Prostate gland (tissue), 2 donors: Measurements from ENCODE around the gene MAB21L3. TPM values are rescaled to one million over a fixed set of nuclear protein-coding genes. Genes with fewer than 3 reads are reported as not detected.

Experiments used
- DNase-seq: peaks from one replicate; pipeline ENCODE4 v3.0.0-alpha.2; 2019; ENCODE audit warnings: low spot score
- H3K27ac ChIP-seq, 2 donors: fragments of 200-600 bp; sonication (generic); 2 replicates each; pipeline ENCODE4 v1.5.1; 2017 to 2019
- H3K27me3 ChIP-seq: fragments of 200-600 bp; sonication (generic); replicated peaks from 2 replicates; pipeline ENCODE4 v1.5.1; 2019; ENCODE audit not compliant: insufficient read depth
- H3K36me3 ChIP-seq, 2 donors: fragments of 200-600 bp; sonication (generic); 1 replicate in 1 of 2; 2 replicates in 1 of 2; pipeline versions ENCODE4 v1.5.1 to v1.8.1; 2017 to 2019
- H3K4me1 ChIP-seq: fragments of 200-600 bp; sonication (generic); replicated peaks from 2 replicates; pipeline ENCODE4 v1.5.1; 2019
- H3K4me3 ChIP-seq, 2 donors: fragments of 200-600 bp; sonication (generic); 2 replicates each; pipeline ENCODE4 v1.5.1; 2017 to 2019
- H3K9me3 ChIP-seq: fragments of 200-600 bp; sonication (generic); 2 replicates; pipeline ENCODE4 v1.5.1; 2017
- POLR2A ChIP-seq: fragments of 450-650 bp; IDR thresholded peaks from one replicate; pipeline ENCODE4 v1.6.1; 2016; ENCODE audit warnings: antibody characterized with exemption, mild to moderate bottlenecking
- POLR2AphosphoS5 ChIP-seq: sonication (generic); formaldehyde crosslinking; IDR thresholded peaks from one replicate; pipeline ENCODE4 v1.6.1; 2017; ENCODE audit warnings: antibody characterized with exemption
- WGBS: methylation state at CpG from one replicate; pipeline ENCODE4 v1.1.5; 2018; 5-methylcytosine and 5-hydroxymethylcytosine counted together
- intact Hi-C: fragments of 100-400 bp; cut with DNase I; formaldehyde crosslinking; loops from one replicate; pipeline ENCODE4 v1.14.2; 2022
- total RNA-seq, 2 donors: library from RNA; depleted of rRNA; stranded (reverse); fragments of >200 nt; gene quantifications; one replicate each; pipeline ENCODE4 v1.1.0, GENCODE V29; 2016
- TF ChIP-seq, protein P1 (sequence below), 4 experiments: fragments of 200-600 bp in 2 of 4; fragments of 450-650 bp in 2 of 4; sonication (generic) in 2 of 4; IDR thresholded peaks; 1 replicate in 3 of 4; 2 replicates in 1 of 4; pipeline ENCODE4 v1.5.1; 2016 to 2019; ENCODE audit warnings: antibody characterized with exemption in 4 of 4, mild to moderate bottlenecking in 2 of 4, moderate library complexity in 2 of 4

Gene MAB21L3
- total RNA-seq, 2 donors from 2014 or later = 4.4 to 4.7 TPM

DNA sequence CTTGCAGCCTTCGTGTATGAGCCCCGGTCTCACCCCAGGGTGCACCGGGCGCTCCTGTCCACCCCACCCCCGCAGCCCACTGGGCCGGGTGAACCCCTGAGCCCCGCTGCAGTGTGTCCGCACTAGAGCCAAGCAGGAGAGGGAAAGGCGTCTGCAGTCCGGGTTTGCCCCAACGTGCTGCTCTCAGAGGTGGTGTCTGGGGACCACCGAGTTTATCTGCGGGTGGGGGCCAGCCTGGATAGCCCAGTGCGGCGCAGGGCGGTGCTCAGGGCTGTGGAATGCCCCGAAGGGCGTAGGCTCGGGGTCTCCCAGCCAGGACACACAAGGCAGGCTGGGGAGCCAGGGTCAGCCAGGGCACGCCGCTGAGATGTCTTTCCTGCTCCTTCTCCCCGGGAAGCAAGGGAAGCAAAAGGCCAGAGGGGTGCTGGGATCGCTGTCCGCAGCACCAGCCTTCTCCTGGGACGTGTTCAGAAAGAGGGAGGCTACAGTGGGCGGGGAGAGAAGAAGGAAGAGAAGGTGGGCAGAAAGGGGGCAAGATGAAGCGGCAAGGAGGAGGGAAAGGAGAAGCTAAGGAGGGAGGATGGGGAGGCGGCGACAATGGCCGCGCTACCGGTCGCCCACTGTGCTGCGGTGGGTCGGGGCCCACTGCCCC, 56.6 kb downstream of the MAB21L3 start:
- no peak for TF ChIP-seq POLR2A
- TF ChIP-seq POLR2AphosphoS5 = no peak
- TF ChIP-seq, protein P1, sequence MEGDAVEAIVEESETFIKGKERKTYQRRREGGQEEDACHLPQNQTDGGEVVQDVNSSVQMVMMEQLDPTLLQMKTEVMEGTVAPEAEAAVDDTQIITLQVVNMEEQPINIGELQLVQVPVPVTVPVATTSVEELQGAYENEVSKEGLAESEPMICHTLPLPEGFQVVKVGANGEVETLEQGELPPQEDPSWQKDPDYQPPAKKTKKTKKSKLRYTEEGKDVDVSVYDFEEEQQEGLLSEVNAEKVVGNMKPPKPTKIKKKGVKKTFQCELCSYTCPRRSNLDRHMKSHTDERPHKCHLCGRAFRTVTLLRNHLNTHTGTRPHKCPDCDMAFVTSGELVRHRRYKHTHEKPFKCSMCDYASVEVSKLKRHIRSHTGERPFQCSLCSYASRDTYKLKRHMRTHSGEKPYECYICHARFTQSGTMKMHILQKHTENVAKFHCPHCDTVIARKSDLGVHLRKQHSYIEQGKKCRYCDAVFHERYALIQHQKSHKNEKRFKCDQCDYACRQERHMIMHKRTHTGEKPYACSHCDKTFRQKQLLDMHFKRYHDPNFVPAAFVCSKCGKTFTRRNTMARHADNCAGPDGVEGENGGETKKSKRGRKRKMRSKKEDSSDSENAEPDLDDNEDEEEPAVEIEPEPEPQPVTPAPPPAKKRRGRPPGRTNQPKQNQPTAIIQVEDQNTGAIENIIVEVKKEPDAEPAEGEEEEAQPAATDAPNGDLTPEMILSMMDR (IDR thresholded peaks at IDR 0.05) = no peak
- no peak for DNase-seq
- H3K4me3 ChIP-seq = peak overlapping the region; percentile 47 to 50
- no peaks in the 10 kb centered on the region for H3K36me3 ChIP-seq
- WGBS = 23% methylated on average over 21 of the region's 35 CpGs
- no peaks in the 10 kb centered on the region for H3K9me3 ChIP-seq
- H3K27me3 ChIP-seq = no peaks in the 10 kb centered on the region
- H3K27ac ChIP-seq = peak overlapping the region; percentile 63 to 66
- intact Hi-C loops = loop anchor here (2.0 to 5.0 kb wide), 2 partner anchors 15 to 210 kb away; no protein-coding TSS in a partner anchor
- peaks cover 2% of the 10 kb centered on the region for H3K4me1 ChIP-seq

DNA sequence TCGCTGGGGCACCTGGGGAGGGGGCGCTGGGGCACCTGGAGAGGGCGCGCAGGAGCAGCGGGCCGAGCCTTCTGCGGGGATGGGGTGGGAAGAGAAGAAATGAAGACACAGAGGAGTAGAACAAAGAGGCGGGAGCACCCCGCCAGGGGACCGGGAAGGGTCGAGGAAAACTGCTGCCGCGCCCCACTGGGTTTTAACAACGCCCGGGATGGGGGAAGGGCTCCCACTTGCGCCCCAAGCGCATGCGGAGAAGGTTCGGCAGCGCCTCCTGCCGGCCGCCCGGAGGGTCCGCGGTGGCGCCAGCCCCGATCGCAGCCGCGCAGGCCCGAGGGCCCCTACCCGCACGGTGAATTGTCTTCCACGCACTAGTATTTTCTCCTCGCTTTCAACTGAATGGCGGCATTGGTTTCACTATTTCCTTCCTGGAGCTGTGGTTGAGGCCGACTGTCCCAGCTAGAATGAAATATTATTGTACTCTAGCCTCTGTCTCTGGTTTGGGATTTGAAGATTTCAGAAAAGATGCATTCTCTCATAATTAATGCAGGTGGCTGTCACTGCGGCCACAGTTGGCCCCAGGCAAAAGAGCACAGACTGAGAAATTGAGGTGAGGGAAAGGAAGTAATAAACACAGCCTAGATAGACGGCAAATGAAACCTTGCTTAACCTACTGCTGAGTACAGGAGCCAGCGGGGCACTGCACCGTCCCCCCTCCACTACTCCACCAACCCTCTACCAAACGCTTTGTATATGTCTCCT, 57.3 kb downstream of the MAB21L3 start:
- intact Hi-C loops = loop anchor here (2.0 to 5.0 kb wide), 2 partner anchors 16 to 209 kb away; no protein-coding TSS in a partner anchor

DNA sequence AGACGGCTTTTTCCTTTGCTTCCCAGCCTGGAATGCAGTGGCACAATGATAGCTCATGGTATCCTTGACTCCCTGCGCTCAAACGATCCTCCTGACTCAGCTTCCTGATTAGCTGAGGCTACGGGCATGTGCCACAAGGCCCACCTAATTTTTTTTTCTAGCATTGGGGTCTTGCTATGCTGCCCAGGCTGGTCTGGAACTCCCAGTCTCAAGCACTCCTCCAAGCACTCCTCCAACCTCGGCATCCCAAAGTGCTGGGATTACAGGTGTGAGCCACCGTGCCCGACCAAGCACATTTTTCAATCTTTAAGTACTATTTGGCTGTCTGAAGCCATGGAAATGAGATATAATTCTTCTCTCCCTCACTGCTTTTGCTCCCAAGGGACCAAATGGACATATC, 58.7 kb downstream of the MAB21L3 start:
- Histone ChIP-seq H3K4me3 (no peak overlapping the region), H3K27ac (no peak overlapping the region), H3K4me1 (peaks cover 2% of the 10 kb centered on the region), H3K36me3 (no peaks in the 10 kb centered on the region), H3K9me3 (no peaks in the 10 kb centered on the region), H3K27me3 (no peaks in the 10 kb centered on the region)
- intact Hi-C loops = loop anchor here (2.0 to 5.0 kb wide), 2 partner anchors 17 to 207 kb away; no protein-coding TSS in a partner anchor
- WGBS = 90% methylated on average over 7 of the region's 7 CpGs
- TF ChIP-seq POLR2AphosphoS5 (no peak), POLR2A (no peak)
- TF ChIP-seq, protein P1 (IDR thresholded peaks at IDR 0.05) = no peak
- DNase-seq = no peak

More for the DNA sequence above, 57.3 kb downstream of the MAB21L3 start:
- no peaks in the 10 kb centered on the region for H3K9me3 ChIP-seq
- peaks cover 2% of the 10 kb centered on the region for H3K4me1 ChIP-seq
- H3K27ac ChIP-seq = peak overlapping the region; percentile 63 to 66
- H3K36me3 ChIP-seq = no peaks in the 10 kb centered on the region
- no peaks in the 10 kb centered on the region for H3K27me3 ChIP-seq
- WGBS = 9% methylated on average over 41 of the region's 42 CpGs
- no peak for TF ChIP-seq POLR2A
- TF ChIP-seq POLR2AphosphoS5 = peak; percentile 26
- TF ChIP-seq, protein P1 (IDR thresholded peaks at IDR 0.05) = peak; percentile 72 to 91 (median 88)
- H3K4me3 ChIP-seq = peak overlapping the region; percentile 47 to 50
- peak; percentile 62 for DNase-seq

DNA sequence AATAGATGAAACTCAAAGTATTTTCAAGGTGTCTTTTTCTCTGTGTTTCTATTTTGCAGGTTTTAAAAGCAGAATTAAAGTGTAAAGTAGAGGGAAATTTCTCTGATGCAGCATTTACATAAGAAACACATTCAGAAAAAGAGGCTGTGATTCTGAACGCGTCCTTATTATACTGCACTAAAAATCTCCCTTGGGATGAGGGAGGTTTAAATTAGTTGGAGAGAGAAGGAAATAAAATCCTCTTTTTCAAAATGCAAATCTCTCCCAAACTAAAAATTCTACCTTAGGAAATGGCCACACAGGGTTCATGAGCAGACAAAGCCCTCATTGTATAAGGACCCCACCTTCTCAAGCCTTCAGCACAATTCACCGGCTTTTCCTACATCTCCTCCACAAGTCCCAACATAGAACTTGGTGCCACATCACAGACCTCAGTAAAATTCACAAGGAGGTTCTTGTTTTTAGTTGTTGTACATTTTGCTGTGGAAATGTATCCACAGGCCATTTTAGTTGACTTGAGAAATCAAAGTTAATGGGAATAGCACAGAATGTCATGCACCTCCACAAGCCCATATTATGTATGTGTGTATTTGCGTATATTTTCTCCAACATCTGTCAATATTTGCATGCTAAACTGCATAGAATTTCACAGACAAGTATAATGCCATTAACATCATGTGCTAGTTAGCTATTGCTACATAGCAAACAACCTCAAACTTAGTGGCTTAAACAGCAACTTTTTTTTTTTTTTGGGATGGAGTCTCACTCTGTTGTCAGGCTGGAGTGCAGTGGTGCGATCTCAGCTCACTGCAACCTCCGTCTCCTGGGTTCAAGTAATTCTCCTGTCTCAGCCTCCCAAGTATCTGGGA, 59.8 kb downstream of the MAB21L3 start:
- peak overlapping the region in 1 of 2 donors; percentile 41 for H3K27ac ChIP-seq
- intact Hi-C loops = no loop called here
- H3K27me3 ChIP-seq = no peaks in the 10 kb centered on the region
- no peak overlapping the region for H3K4me3 ChIP-seq
- TF ChIP-seq, protein P1 (IDR thresholded peaks at IDR 0.05) = no peak
- peak; percentile 33 for TF ChIP-seq POLR2AphosphoS5
- WGBS = 78% methylated on average over 6 of the region's 6 CpGs
- DNase-seq = no peak
- peaks cover 2% of the 10 kb centered on the region for H3K4me1 ChIP-seq
- no peaks in the 10 kb centered on the region for H3K36me3 ChIP-seq
- no peaks in the 10 kb centered on the region for H3K9me3 ChIP-seq
